ENCODE measurements around the gene CCDC192. TPM values are rescaled to one million over a fixed set of nuclear protein-coding genes. Genes with fewer than 3 reads are reported as not detected.

CCDC192 gene
- total RNA-seq, 4 donors from 2014 or later, result not detected

- H3K4me3 ChIP-seq (ENCODE audit: low read depth, poor library complexity, severe bottlenecking), result no peak overlapping the region
- intact Hi-C loops (cut with DNase I; ENCODE audit: low total_unique reads), result no loop called here
- TF ChIP-seq, protein P1, sequence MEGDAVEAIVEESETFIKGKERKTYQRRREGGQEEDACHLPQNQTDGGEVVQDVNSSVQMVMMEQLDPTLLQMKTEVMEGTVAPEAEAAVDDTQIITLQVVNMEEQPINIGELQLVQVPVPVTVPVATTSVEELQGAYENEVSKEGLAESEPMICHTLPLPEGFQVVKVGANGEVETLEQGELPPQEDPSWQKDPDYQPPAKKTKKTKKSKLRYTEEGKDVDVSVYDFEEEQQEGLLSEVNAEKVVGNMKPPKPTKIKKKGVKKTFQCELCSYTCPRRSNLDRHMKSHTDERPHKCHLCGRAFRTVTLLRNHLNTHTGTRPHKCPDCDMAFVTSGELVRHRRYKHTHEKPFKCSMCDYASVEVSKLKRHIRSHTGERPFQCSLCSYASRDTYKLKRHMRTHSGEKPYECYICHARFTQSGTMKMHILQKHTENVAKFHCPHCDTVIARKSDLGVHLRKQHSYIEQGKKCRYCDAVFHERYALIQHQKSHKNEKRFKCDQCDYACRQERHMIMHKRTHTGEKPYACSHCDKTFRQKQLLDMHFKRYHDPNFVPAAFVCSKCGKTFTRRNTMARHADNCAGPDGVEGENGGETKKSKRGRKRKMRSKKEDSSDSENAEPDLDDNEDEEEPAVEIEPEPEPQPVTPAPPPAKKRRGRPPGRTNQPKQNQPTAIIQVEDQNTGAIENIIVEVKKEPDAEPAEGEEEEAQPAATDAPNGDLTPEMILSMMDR (IDR thresholded peaks at IDR 0.05), result no peak
- TF ChIP-seq POLR2A (IDR thresholded peaks at IDR 0.05), result no peak
- WGBS, 2 donors, result 77 to 86% methylated on average over 1 of the region's 1 CpG
- DNase-seq (ENCODE audit: low spot score in 2 of 2), result no peak
These were observed 162.1 kb downstream of the CCDC192 start for GRCh38 chr5:127865273-127865672.

DNA sequence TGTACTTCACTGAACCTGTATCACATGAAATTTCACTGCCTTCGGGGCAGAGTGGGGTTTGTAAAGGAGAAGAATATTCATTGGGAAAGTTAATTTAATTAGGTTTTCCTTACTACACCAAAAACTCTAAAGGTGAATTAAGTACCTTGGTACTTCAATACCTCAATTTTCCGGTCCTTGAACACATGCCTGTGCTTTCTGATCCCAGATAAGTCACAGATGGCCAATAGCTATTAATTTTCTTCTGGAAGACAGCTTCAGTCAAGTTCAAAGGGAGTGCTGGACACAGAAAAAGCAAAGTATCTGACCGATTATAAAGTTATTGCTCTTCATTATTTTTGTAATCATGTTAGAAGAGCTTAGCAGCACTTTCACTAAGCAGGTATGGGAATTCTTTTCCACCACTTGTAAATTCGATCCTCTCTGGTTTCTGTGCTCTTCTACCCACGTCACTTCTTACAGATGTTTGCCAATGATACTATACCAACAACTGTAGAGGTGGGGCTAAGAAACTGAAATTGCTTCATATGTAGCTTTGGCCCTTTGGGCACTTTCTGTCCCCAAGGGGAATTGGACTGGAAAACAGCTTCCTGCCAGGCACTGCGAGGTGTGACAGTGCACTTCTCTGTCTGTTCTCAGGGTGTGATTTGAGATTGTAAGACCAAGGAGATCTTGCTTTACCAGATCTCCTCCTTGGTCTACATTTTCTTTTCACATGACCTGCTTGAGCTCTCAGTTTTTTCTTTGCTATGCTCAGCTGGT is 164.0 kb downstream of the CCDC192 start:
- no peak for TF ChIP-seq POLR2A (IDR thresholded peaks at IDR 0.05)
- TF ChIP-seq, protein P1 (IDR thresholded peaks at IDR 0.05), result no peak

DNA sequence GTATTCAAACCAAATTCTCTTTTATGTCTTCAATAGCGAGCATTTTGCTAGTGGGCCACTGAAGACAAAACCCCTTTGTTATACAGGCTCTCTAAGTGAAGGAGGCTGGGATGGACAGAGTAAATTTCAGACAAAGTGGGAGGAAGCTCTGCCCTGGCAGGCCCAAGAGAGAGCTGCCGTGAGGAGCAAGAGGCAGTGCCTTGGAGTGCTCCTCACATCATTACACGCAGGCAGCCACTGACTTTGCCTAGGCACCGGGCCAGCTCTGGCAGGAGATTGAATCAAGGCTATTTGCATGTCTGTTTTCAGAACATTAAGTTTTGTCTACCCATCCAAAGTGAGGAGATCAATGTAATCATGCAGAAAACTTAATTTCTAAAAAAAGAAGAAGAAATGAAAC is 167.7 kb downstream of the CCDC192 start:
- intact Hi-C loops (cut with DNase I; ENCODE audit: low total_unique reads), result no loop called here
- 17 to 26% methylated on average over 4 of the region's 4 CpGs for WGBS, 2 donors
- DNase-seq (ENCODE audit: low spot score in 2 of 2), result peak; percentile 75 to 93
- H3K4me3 ChIP-seq (ENCODE audit: low read depth, poor library complexity, severe bottlenecking), result no peak overlapping the region
- TF ChIP-seq, protein P1 (IDR thresholded peaks at IDR 0.05), result no peak
- no peak for TF ChIP-seq POLR2A (IDR thresholded peaks at IDR 0.05)

More for the DNA sequence above, 164.0 kb downstream of the CCDC192 start:
- DNase-seq (ENCODE audit: low spot score in 2 of 2), result no peak
- WGBS, 2 donors, result 44 to 47% methylated on average over 6 of the region's 6 CpGs
- no peak overlapping the region for H3K4me3 ChIP-seq (ENCODE audit: low read depth, poor library complexity, severe bottlenecking)
- intact Hi-C loops (cut with DNase I; ENCODE audit: low total_unique reads), result no loop called here

GRCh38 chr5:127871503-127872153 is 168.4 kb downstream of the CCDC192 start:
- DNase-seq (ENCODE audit: low spot score in 2 of 2), result peak in 1 of 2 donors; percentile 28
- H3K4me3 ChIP-seq (ENCODE audit: low read depth, poor library complexity, severe bottlenecking), result no peak overlapping the region
- WGBS, 2 donors, result 14 to 20% methylated on average over 8 of the region's 8 CpGs
- TF ChIP-seq, protein P1 (IDR thresholded peaks at IDR 0.05), result no peak
- no peak for TF ChIP-seq POLR2A (IDR thresholded peaks at IDR 0.05)
- intact Hi-C loops (cut with DNase I; ENCODE audit: low total_unique reads), result no loop called here

DNA sequence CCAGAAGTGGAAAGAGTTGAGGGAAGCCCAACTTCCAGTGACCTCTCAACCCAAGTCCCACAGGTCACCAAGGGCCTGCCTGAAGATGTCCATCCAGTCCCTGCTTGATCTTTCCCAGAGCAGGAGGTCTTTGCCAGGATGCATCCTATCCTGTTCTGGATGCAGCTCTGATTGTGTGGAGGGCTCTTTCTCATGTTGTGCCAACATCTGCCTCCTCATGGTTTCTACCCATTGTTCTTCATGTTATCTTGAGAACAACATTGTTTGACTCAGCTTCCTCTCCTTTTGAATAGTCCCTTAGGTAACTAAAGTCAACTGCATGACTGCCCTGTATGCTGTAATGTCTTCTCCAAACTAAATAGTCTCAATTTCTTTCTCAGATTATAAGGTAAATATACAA is 169.3 kb downstream of the CCDC192 start:
- TF ChIP-seq, protein P1 (IDR thresholded peaks at IDR 0.05), result no peak
- TF ChIP-seq POLR2A (IDR thresholded peaks at IDR 0.05), result no peak
- DNase-seq (ENCODE audit: low spot score in 2 of 2), result no peak
- no peak overlapping the region for H3K4me3 ChIP-seq (ENCODE audit: low read depth, poor library complexity, severe bottlenecking)
- intact Hi-C loops (cut with DNase I; ENCODE audit: low total_unique reads), result no loop called here
